Smooth muscle cell (in vitro differentiated cells): Measurements from ENCODE around the gene ITGA8. TPM values are rescaled to one million over a fixed set of nuclear protein-coding genes. Genes with fewer than 3 reads are reported as not detected.

Experiments
- DNase-seq: peaks from one replicate; lab custom pipeline; 2025; ENCODE audit not compliant: unreplicated experiment; lab: John Stamatoyannopoulos, UW
- H2AFZ ChIP-seq: fragments of 200-600 bp; sonication (generic); 2 replicates; pipeline ENCODE4 v1.6.0; 2016; ENCODE audit warnings: antibody characterized with exemption, low read depth, mild to moderate bottlenecking
- H3F3A ChIP-seq: fragments of 200-600 bp; sonication (generic); 2 replicates; pipeline ENCODE4 v1.6.0; 2017; ENCODE audit warnings: antibody characterized with exemption, low read depth
- H3K27ac ChIP-seq: fragments of 200-600 bp; sonication (generic); 2 replicates; pipeline ENCODE4 v1.5.1; 2016; ENCODE audit warnings: low read depth, mild to moderate bottlenecking
- H3K27me3 ChIP-seq: fragments of 200-600 bp; sonication (generic); 2 replicates; pipeline ENCODE4 v1.6.1; 2016; ENCODE audit warnings: low read depth, mild to moderate bottlenecking
- H3K36me3 ChIP-seq: fragments of 200-600 bp; sonication (generic); 2 replicates; pipeline ENCODE4 v1.5.1; 2016; ENCODE audit warnings: low read depth
- H3K4me1 ChIP-seq: fragments of 200-600 bp; sonication (generic); 2 replicates; pipeline ENCODE4 v1.5.1; 2016; ENCODE audit warnings: low read depth
- H3K4me2 ChIP-seq: fragments of 200-600 bp; sonication (generic); 2 replicates; pipeline ENCODE4 v1.6.0; 2016; ENCODE audit warnings: mild to moderate bottlenecking
- H3K4me3 ChIP-seq: fragments of 200-600 bp; sonication (generic); 2 replicates; pipeline ENCODE4 v1.5.1; 2016; ENCODE audit warnings: mild to moderate bottlenecking
- H3K79me2 ChIP-seq: fragments of 200-600 bp; sonication (generic); 2 replicates; pipeline ENCODE4 v1.6.0; 2016; ENCODE audit warnings: low read depth, mild to moderate bottlenecking
- H3K9ac ChIP-seq: fragments of 200-600 bp; sonication (generic); 2 replicates; pipeline ENCODE4 v1.6.0; 2016; ENCODE audit warnings: low read depth
- H3K9me3 ChIP-seq: fragments of 200-600 bp; sonication (generic); replicated peaks from 2 replicates; pipeline ENCODE4 v1.5.1; 2016; ENCODE audit warnings: low read depth
- H4K20me1 ChIP-seq: fragments of 200-600 bp; sonication (generic); 2 replicates; pipeline ENCODE4 v1.6.0; 2016; ENCODE audit warnings: low read depth
- CTCF ChIP-seq: fragments of 200-600 bp; sonication (generic); IDR thresholded peaks from 2 replicates; pipeline ENCODE4 v1.5.1; 2017; ENCODE audit warnings: borderline replicate concordance, mild to moderate bottlenecking, antibody characterized with exemption; ENCODE audit not compliant: insufficient read depth, poor library complexity, severe bottlenecking
- WGBS: methylation state at CpG from one replicate; pipeline ENCODE4 v1.1.7; 2016; ENCODE audit warnings: low lambda C conversion rate; 5-methylcytosine and 5-hydroxymethylcytosine counted together
- polyA plus RNA-seq: library from polyadenylated mRNA; unstranded; fragments of >200 nt; fragmentation: Nextera tagmentation; extraction: Ambion mirVana; gene quantifications from 2 replicates; pipeline ENCODE4 v1.2.1, GENCODE V29; 2016
- total RNA-seq: library from RNA; depleted of rRNA; stranded (reverse); fragments of >200 nt; gene quantifications from 2 replicates; pipeline ENCODE4 v1.2.3, GENCODE V29; 2014

Gene ITGA8
- total and polyA plus RNA-seq, 2 experiments from 2014 or later = 0.02 to 0.36 TPM

- Histone ChIP-seq H3K79me2 (no peaks in the 10 kb centered on the region), H3K9ac (no peak overlapping the region), H3K27me3 (peaks cover 4% of the 10 kb centered on the region), H3F3A (no peaks in the 10 kb centered on the region), H2AFZ (no peak overlapping the region), H3K4me2 (no peak overlapping the region), H3K9me3 (no peaks in the 10 kb centered on the region), H3K4me1 (no peaks in the 10 kb centered on the region), H4K20me1 (no peaks in the 10 kb centered on the region), H3K36me3 (no peaks in the 10 kb centered on the region), H3K4me3 (no peak overlapping the region), H3K27ac (no peak overlapping the region)
- 91% methylated on average over 2 of the region's 2 CpGs for WGBS
- no peak for DNase-seq
- TF ChIP-seq CTCF = no peak
Measured at GRCh38 chr10:15760681-15761080, 41.0 kb upstream of the ITGA8 start.

GRCh38 chr10:15759265-15759664 is 39.5 kb upstream of the ITGA8 start:
- no peak overlapping the region for H3K27ac ChIP-seq
- H3F3A ChIP-seq = no peaks in the 10 kb centered on the region
- no peak for TF ChIP-seq CTCF
- H2AFZ ChIP-seq = no peak overlapping the region
- no peaks in the 10 kb centered on the region for H4K20me1 ChIP-seq
- no peaks in the 10 kb centered on the region for H3K4me1 ChIP-seq
- no peaks in the 10 kb centered on the region for H3K79me2 ChIP-seq
- H3K4me3 ChIP-seq = no peak overlapping the region
- peaks cover 4% of the 10 kb centered on the region for H3K27me3 ChIP-seq
- H3K9me3 ChIP-seq = no peaks in the 10 kb centered on the region
- no peak overlapping the region for H3K4me2 ChIP-seq
- no peak for DNase-seq
- H3K9ac ChIP-seq = no peak overlapping the region
- no peaks in the 10 kb centered on the region for H3K36me3 ChIP-seq

- H3K27me3 ChIP-seq = peaks cover 4% of the 10 kb centered on the region
- DNase-seq = no peak
- no peaks in the 10 kb centered on the region for H3F3A ChIP-seq
- 88% methylated on average over 5 of the region's 5 CpGs for WGBS
- no peak overlapping the region for H3K9ac ChIP-seq
- H3K36me3 ChIP-seq = no peaks in the 10 kb centered on the region
- no peak overlapping the region for H3K4me3 ChIP-seq
- H4K20me1 ChIP-seq = no peaks in the 10 kb centered on the region
- H3K4me2 ChIP-seq = no peak overlapping the region
- H3K27ac ChIP-seq = no peak overlapping the region
- no peaks in the 10 kb centered on the region for H3K4me1 ChIP-seq
- TF ChIP-seq CTCF = no peak
- no peak overlapping the region for H2AFZ ChIP-seq
- H3K9me3 ChIP-seq = no peaks in the 10 kb centered on the region
- no peaks in the 10 kb centered on the region for H3K79me2 ChIP-seq
Measured at GRCh38 chr10:15758618-15759017, 38.9 kb upstream of the ITGA8 start.

GRCh38 chr10:15754937-15755336 is 35.2 kb upstream of the ITGA8 start:
- no peaks in the 10 kb centered on the region for H3K79me2 ChIP-seq
- H3K9ac ChIP-seq = no peak overlapping the region
- H3K4me3 ChIP-seq = no peak overlapping the region
- H3K27me3 ChIP-seq = peaks cover 4% of the 10 kb centered on the region
- DNase-seq = no peak
- H3K4me2 ChIP-seq = no peak overlapping the region
- no peak for TF ChIP-seq CTCF
- H2AFZ ChIP-seq = no peak overlapping the region
- no peaks in the 10 kb centered on the region for H3K36me3 ChIP-seq
- H3F3A ChIP-seq = no peaks in the 10 kb centered on the region
- no peaks in the 10 kb centered on the region for H3K4me1 ChIP-seq
- no peaks in the 10 kb centered on the region for H4K20me1 ChIP-seq
- no peak overlapping the region for H3K27ac ChIP-seq
- H3K9me3 ChIP-seq = no peaks in the 10 kb centered on the region
- WGBS = 46% methylated on average over 2 of the region's 2 CpGs
